Measurements from ENCODE around the gene ALOX5AP. TPM values are rescaled to one million over a fixed set of nuclear protein-coding genes. Genes with fewer than 3 reads are reported as not detected.

ALOX5AP gene
- polyA plus RNA-seq, 4 donors, result 4.4 to 13.2 (median 5.3) TPM

DNA sequence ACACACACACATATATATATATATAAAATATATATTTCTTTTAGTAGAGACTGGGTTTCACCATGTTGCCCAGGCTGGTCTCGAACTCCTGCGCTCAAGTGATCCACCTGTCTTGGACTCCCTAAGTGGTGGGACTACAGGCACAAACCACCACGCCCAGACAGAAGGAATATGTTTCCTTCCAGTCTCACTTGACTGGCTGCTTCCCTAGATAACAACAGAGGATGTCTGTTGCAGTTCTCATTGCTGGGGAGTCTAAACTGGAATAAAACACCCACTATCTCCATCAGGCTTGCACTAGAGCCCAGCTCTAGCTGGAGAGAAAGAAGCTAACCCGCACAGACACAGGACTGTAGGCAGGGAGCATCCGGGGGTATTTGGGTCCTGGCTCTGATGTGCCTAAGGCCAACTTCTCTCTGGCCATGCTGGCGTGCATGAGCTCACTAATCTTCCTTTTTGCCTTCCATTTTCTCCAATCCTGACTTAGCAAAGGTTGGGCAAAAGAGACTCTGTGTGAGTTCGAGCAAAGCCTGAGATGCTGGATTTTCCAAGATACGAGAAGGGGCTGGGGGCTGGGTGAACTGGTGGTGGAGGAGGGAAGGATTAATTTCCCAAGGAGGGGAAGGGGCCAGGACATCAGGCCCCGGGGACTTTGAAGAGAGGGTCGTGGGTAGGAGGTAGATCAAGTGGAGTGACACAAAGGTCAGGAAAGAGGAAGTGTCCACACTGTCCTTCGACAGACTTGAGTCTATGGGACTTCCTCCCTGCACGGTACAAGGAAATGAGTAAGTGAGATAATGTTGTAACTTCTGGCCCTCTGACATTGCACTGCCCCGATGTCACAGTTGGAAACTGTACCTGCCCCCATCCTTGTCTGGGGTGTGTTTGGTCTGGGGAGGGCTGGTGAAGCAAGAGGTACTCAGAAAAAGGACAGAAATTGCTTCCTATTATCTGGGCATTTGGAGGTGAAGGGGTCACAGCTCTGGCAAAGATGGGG, 22.5 kb upstream of the ALOX5AP start:
- no peak for DNase-seq (ENCODE audit: low read depth in 4 of 4, low spot score in 3 of 4)

DNA sequence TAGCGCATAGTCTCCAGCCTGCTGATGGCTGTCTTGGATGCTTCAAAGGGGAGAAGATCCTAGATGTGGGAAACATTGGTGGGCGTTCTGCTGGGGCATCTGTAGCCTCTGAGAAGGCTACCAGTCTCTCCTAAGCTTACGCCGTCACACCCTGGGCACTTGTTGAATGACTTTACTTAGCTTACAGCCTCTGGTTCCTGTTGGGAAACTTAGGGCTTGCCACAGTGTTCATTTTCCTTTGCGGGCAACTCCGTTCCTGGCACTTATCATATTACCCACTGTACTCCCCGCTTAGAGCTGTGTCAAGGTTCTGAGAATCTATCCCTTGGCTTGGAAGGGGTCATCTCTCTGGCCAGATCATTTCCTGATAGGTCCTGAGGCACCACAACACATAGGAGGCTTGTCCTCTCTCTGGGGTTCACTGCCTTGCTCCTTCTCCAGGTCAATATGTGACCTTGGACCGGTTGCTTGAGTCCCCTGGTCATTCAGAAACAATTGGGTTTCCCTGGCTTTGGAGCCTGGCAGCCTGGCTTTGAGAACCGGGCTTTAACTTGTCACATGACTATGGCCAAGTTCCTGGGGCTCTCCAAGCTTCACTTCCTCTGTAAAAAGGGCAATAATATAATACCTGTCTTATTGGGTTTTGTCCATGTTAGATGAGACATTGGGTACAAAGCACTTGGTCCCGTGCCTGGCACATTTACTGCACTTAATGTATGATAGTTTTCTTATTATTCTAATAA, 20.5 kb upstream of the ALOX5AP start:
- DNase-seq (ENCODE audit: low read depth in 4 of 4, low spot score in 3 of 4), result no peak

DNA sequence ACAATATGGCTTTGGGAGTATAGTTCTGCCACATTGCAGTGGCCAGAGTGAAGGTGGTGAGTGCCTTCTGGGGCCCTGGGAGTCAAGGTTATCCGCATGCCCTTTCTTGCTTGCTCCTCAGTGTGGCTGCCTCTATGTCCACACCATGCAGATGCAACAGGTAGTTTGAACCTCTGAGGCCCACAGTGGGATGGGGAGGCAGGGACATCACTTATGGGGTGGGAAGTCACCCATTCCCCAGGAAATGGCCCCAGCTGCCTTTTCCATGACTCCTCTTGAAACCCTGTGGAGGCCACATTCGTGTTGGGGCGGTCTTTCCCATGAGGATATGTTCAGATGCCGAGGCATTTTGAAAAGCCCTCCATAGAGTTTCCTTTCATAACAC, 20.0 kb upstream of the ALOX5AP start:
- no peak for DNase-seq (ENCODE audit: low read depth in 4 of 4, low spot score in 3 of 4)

DNA sequence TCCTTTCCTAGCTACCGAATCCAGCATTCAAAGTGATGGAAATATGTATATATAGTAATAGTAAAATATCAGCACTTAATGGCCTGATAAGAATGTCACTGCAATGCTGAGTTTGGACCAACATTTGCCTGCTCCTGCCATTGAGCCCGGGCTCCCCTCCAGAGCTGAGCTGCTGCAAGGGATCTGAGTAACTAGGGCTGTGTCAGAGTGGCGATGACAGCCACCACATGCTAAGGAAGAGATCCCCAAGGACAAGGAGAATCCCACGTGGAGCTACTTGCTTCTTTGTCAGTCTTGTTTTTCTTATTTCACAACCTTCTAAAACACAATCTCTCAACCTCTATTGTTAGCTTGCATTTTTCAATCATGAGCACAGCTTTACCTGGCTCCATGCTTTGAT, 19.5 kb upstream of the ALOX5AP start:
- DNase-seq (ENCODE audit: low read depth in 4 of 4, low spot score in 3 of 4), result peak in 1 of 4 donors; percentile 14

DNA sequence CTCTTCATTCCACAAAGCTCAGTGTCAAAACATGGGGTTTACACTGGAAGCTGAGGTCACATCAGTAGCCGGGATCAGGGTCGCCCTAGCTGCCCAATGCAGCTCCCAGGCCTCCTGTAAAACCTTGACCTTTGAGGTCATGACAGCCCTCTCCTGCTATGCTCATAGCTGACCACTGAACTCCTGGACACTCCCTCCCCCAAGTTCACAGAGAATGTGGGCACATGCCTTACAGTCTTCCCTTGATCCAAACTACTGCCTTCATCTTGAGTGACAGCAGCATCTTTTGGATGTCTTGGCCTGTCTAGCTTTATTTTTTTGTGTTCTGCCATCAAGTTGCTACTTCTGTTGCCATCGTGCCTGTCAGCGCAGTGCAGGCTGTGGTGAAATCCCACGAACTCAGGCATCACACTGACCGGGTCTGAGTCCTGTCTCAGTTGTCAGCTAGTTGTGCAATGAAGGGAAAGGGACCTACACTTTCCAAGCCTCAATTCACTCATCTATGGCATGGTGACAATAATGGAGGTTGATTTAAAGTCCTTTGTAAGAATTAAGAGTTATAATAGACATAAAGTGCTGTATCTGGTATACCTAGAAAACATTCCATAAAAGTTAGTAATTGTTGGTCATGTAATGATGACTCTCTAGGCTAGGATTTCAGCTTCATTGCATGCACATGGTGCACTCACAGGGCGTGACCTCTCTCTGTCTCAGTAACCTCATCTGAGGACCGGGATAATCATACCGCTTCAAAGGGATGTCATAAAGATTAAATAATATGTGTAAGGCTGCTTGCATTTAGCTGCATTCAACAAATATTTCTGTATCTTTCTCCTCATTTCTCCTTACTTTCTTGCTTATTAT, 16.4 kb upstream of the ALOX5AP start:
- DNase-seq (ENCODE audit: low read depth in 4 of 4, low spot score in 3 of 4), result no peak

DNA sequence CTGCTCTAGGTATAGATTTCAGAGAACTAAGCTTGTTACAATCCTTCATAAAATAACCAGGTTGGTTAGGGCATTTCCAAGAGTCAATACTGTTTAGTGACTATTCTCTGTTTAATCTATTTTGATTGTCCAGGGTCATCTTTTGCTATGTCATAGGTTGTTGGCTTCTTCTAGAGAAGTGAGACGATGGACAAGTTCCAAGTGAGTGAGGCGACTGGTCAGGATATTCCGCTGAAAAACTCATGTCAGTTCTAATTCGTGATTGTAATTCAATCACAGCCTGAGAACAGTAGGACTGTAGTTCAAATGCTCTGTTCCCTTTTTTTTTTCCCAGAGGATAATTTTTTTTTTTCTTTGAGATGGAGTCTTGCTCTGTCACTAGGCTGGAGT, 15.8 kb upstream of the ALOX5AP start:
- DNase-seq (ENCODE audit: low read depth in 4 of 4, low spot score in 3 of 4), result no peak

DNA sequence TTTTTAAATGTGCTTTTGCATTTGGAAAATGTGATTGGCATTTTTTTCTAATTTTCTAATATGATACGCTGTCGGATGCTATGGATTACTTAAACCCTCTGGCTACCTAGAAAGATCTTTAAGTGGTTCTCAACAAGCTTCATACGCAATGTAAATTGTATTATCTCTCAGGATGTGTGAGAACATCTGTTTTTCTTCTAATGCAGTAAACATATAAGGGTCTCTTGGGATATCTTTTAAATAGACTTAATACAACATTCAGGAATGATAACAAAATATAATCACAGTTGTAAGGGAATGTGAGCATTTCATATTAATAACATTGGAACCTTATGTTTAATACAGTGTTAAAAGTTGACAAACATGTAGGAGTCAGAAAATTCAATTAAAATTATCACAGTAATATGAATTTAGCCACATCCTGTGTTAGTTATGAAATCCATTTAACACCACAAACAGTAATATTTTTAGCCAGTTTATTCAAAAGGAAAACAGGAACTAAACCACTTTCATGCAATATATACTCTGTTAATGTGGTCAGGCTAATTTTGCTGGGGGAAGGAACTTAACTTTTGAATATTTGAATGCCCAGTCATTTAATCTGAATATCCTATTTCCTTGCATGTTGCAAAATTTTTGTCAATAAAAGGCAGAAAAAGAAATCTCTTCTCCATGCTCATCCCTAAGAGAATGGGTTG, 15.0 kb upstream of the ALOX5AP start:
- no peak for DNase-seq (ENCODE audit: low read depth in 4 of 4, low spot score in 3 of 4)

DNA sequence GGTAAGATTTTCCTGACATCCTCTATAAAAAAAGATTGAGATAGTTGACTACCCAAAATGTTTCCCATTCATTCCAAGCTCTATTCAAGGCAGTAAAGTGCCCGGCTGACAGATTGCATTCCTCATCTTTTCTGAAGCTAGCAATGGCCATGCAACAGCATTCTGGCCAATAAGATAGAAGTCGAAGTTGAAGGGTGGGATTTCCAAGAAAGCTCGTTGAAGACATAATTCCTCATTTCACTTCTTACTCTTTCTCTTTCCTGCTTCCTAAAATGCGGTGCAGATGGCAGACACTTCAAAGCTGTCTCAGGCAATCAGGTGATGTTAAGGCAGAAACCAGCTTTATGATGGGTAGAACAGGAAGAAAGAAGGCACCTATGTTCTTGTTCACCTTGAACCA, 13.4 kb upstream of the ALOX5AP start:
- no peak for DNase-seq (ENCODE audit: low read depth in 4 of 4, low spot score in 3 of 4)

DNA sequence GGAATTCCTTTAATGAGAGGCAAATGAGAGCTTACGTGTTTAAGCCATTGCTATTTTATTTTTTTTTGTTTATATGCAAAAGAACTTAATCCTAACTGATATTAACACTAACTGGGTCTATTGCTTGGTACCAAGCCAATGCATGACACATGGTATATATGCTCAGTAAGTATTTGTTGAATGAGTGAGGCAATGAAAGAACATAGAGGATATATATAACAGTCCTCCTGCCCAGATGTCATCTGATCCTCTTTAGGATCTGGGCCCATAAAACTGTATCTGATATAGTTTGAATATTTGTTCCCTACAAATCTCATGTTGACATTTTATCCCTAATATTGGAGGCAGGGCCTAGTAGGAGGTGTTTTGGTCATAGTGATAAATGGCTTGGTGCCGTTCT, 13.0 kb upstream of the ALOX5AP start:
- DNase-seq (ENCODE audit: low read depth in 4 of 4, low spot score in 3 of 4), result no peak

DNA sequence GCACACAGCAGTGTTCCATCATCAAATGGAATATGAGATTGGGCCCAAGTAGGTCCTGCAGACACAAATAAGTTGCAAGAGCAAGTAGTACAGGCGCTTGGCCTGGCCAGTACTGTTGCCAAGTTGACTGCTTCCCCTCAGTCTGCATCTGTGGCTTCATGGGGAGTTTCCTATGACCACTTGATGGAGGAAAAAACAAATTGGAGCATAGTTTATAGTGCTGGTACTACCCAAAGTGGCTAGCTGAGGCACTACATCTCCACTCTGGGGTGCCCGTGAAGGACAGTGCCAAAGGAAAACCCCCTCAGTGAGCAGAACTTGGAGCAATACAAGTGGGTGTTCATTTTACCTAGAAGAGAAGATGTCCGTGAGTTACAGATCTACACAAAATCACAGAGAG, 10.6 kb upstream of the ALOX5AP start:
- no peak for DNase-seq (ENCODE audit: low read depth in 4 of 4, low spot score in 3 of 4)

DNA sequence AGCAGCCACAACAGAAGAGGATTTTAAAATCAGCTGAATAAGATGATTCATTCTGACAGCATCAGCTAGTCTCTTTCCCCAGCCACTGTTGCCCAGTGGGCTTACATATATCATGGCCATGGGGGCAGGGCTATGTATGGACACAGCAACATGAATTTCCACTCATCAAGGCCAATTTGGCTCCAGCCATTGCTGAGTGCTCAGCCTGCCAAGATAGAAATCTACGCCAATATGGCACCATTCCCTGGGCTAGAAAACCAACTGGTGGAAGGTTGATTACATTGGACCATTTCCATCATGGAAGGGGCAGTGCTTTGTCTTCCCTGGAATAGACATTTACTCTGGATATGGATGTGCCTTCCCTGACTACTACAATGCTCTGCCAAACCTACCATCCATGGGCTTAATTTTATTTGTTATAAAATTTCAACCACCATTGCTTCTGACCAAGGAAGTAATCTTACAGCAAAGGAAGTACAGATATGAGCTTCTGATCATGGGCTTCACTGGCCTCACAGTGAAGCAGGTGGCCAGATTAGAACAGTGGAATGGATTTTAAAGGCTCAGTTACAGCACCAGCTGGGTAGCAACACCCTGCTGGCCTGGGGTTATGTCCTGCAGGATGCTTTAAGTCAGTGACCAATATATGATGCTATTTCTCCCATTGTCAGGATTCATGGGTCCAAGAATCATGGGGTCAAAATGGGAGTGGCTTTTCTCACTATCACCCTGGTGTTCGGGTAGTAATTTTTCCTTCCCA, 9.8 kb upstream of the ALOX5AP start:
- DNase-seq (ENCODE audit: low read depth in 4 of 4, low spot score in 3 of 4), result no peak

DNA sequence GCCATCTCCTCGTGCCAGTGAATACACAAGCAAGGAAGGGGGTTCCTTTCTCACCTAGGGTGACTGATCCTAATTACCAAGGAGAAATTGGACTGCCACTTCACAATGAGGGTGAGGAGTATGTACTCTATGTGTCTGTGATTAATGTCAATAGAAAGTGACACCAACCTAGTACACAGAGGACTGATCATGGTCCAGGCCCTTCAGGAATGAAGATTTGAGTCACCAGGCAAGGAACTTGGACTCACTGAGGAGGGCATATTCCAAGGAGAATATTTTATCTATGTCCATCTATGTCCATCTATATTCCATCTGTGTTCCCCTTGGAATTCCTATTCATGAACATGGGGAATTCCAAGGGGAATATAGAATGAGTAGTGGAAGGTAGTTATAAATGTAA, 9.2 kb upstream of the ALOX5AP start:
- no peak for DNase-seq (ENCODE audit: low read depth in 4 of 4, low spot score in 3 of 4)

DNA sequence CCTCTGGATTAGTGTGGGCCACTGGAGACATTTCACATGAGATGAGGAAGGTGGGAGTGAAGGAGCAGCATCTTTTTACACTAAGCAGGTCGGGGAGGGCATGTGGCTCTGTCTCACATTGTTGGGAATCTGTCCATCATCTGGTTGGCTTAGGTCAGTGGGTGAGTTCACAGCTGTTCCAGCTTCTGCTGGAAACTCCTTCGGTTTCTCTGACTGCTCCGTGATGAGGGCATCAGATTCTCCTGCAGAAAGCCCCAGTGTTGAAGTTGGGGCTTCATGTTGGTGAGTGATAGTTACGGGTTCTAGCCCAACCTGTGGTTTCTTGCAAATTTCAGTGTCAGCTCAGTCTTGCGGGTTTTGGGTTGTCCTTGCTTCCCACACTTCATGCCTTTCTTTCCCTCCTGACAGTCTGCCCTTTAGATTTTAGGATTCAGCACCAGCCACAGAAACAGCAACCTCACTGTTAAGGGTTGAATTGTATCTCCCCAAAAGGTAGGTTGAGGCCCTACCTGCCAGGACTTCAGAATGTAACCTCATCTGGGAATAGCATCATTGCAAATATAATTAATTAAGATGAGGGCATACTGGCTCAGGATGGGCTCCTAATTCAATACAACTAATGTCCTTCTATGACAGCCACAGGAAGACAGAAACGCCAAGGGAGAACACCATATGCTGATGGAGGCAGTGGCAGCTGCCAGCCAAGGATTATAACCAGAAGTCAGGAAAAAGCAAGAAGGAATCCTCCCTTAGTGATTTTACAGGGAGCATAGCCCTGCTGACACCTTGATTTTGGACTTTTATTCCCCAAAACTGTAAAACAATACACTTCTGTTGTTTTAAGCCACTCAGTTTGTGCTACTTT, 7.6 kb upstream of the ALOX5AP start:
- DNase-seq (ENCODE audit: low read depth in 4 of 4, low spot score in 3 of 4), result no peak

DNA sequence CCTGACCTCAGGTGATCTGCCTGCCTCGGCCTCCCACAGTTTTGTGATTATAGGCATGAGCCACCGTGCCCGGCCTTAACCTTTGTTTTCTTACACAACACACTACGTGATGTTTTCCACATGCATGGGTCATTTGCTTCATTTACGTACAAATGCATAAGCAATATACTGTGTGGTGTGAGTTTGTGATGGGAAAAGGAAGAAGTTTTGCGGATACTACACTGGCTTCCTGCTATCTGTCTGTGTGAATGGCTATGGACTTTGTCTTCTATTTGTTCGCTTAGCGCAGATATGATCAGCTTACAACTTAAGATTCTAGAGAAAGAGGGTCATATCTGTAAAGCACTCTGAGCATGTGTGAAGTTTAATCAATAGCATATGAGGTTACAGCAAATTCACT, 5.5 kb upstream of the ALOX5AP start:
- no peak for DNase-seq (ENCODE audit: low read depth in 4 of 4, low spot score in 3 of 4)

DNA sequence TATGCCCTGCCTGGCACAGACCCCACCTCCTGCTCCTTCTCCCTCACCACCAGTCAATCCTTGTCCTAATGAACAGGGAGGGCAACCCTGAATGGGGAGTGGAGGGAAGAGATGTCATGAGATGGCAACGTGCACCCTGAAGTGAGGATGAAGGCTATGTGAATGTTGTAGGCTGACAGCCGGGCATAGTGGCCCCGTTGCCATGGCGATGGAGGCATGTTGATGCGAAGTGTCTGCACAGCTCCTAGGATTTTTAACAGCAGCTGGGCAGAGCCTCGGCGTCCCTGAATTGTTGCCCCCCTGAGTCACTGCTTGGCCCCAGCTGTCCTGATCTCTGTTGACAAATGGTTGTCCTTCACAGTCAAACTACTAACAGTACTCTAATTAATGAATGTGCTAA, 4.8 kb upstream of the ALOX5AP start:
- no peak for DNase-seq (ENCODE audit: low read depth in 4 of 4, low spot score in 3 of 4)

DNA sequence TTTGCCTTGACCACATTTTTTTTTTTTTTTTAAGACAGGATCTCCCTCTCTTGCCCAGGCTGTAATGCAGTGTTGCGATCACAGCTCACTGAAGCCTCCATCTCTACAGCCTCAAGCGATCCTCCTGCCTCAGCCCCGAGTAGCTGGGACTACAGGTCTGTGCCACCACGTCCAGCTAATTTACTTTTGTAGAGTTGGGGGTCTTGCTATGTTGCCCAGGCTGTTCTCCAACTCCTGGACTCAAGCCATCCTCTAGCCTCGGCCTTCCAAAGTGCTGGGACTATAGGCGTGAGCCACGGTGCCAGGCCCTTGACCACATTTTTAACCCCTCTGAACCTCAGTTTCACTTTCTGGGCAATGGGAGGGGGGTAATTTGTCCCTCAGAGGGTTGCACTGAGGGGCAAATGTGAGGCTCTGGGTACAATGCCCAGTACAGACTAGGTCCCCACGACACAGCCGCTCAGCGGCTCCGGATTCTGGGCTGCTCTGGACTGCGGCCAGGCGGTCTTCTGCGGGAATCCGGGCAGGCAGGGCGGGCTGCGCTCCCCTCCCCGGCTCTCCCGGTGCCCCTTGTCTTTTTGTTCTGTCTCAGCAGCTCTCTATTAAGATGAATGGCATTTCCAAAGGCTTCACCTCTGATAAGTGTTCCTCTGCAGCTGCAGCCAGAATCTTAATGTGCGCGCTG, 3.8 kb upstream of the ALOX5AP start:
- no peak for DNase-seq (ENCODE audit: low read depth in 4 of 4, low spot score in 3 of 4)

DNA sequence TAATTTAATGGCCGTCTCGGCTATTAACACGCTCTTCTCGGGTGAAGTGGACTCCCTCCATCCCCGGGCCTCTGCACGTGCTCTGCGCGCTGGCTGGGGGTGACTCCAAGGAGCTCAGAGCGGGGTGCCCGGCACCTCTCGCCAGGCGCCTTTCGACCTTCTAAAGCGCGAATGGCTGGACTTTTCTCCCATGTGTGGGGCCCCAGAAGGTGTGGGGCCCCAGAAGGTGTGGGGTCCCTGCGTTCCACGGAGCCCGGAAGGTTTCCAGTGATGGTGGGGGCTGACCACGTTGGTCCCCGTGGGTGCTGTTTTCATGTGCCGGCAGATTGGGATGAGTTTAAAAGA, 3.3 kb upstream of the ALOX5AP start:
- no peak for DNase-seq (ENCODE audit: low read depth in 4 of 4, low spot score in 3 of 4)

DNA sequence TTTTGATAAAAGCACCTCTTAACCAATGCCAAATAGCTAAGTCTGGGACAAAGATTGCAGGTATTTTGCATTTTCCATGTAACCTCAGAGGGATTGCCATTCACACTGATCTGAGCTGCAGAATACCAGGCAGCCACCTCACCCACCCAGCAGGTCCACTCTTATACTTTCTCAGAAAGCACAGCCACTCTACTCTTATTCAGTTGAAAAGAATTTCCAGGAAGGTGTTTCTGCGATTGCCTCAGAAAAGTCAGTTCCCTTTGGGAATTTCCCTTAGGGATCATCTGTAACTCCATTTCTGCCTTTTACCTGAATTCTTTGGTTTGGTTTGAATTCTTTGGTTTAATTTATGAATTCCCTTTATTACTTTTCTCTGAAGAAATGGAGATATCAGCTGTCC, 904 bp upstream of the ALOX5AP start:
- no peak for DNase-seq (ENCODE audit: low read depth in 4 of 4, low spot score in 3 of 4)
